RWPE1 (cell line): ENCODE measurements around the gene ZC3H18.
A peak's percentile ranks its signal among the peaks of the same experiment; 100 is the strongest.

ENCODE experiments used
- CTCF ChIA-PET: fragments of 350-600 bp; sonication (Branson Sonifier 250); formaldehyde crosslinking; extraction: SDS; loops from one replicate; lab custom pipeline; 2021; lab: Yijun Ruan, JAX
- POLR2A ChIA-PET: fragments of 400-600 bp; formaldehyde crosslinking; extraction: SDS; loops from one replicate; lab custom pipeline; 2020; ENCODE audit warnings: antibody characterized with exemption; ENCODE audit not compliant: low non-redundant PET; lab: Yijun Ruan, JAX
- DNase-seq: peaks from one replicate; pipeline ENCODE4 v3.0.0; 2012; ENCODE audit warnings: low spot score
- H3K27ac ChIP-seq: fragments of 450-650 bp; 2 replicates; pipeline ENCODE4 v1.5.1; 2017
- TF ChIP-seq, protein P1 (sequence below): fragments of 450-650 bp; conservative IDR thresholded peaks from 2 replicates; pipeline ENCODE4 v1.5.1; 2017; ENCODE audit warnings: low read depth, mild to moderate bottlenecking

The ZC3H18 gene

DNA sequence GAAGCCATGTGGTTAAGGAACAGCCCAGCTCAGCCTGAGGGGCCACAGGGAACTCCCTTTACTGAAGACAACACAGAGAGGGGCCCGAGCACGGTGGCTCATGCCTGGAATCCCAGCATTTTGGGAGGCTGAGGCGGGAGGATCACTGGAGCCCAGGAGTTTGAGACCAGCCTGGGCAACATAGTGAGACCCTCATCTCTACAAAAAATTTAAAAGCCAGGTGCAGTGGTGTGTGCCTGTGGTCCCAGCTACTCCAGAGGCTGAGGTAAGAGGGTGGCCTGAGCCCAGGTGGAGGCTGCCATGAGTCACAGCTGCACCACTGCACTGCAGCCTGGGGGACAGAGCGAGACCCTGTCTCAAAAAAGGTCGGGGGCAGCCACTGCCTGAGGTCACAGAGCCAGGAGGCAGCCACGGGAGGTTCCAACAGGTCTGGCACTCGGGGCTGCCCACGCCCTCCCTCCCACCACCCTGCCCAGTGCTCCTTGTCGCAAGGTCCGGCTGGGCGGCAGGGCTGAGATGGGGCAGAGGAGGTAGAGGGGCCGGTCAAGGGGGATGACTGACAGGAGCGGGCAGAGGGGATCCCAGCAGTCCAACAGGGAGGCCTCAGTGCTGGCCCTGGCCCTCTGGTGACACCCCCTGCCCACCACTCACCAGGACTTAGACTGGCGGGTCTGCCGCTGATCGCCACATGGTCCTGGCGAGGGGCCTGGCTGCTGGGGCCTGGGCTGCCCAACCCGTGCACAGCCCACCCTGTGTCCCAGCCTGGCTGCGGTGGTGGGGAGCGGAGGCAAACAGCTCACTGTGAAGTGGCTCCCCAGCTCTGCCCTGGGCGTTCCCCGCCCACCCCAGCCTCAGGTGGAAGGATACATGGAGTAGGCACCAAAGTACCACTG, 77.2 kb downstream of the ZC3H18 start:
- ChIA-PET CTCF (no interaction called here), POLR2A (no interaction called here)
- TF ChIP-seq, protein P1, sequence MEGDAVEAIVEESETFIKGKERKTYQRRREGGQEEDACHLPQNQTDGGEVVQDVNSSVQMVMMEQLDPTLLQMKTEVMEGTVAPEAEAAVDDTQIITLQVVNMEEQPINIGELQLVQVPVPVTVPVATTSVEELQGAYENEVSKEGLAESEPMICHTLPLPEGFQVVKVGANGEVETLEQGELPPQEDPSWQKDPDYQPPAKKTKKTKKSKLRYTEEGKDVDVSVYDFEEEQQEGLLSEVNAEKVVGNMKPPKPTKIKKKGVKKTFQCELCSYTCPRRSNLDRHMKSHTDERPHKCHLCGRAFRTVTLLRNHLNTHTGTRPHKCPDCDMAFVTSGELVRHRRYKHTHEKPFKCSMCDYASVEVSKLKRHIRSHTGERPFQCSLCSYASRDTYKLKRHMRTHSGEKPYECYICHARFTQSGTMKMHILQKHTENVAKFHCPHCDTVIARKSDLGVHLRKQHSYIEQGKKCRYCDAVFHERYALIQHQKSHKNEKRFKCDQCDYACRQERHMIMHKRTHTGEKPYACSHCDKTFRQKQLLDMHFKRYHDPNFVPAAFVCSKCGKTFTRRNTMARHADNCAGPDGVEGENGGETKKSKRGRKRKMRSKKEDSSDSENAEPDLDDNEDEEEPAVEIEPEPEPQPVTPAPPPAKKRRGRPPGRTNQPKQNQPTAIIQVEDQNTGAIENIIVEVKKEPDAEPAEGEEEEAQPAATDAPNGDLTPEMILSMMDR = no peak
- no peak overlapping the region for H3K27ac ChIP-seq
- DNase-seq = no peak

DNA sequence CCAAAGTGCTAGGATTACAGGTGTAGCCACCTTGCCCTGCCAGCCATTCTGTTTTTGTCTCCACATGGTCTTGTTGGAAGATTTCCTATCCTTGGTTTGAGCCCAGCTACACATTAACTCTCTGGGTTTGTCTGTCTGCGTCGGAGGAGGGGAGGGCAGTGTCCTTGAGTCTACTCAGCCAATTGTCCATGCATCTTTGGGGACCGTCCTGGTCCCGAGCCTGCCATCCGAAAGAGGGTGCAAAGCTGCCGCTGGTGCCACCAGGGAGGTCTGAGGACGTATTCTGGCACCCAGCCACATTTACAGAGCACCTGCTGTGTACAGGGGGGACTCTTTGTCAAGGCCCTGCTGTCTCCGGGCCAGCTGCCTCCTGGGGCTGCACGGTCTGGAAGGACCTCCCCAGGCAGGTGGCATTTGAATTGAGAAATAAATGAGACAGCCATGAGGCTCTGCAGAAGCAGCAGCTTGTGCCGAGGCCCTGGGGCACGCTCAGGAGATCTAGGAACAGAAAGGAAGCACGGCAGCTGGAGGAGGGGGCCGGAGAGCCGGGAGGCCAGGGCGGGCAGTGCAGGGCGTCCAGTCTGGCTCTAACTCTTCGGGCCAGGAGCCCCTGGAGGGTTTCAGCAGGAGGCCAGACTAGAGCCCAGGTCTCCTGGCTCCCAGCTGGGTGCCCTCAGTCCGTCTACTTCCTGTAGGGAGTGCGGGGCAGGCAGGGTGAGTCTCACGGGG, 79.2 kb downstream of the ZC3H18 start:
- peak overlapping the region; percentile 71 for H3K27ac ChIP-seq
- TF ChIP-seq, protein P1 = no peak
- ChIA-PET CTCF (interaction anchor here (0.6 to 1.1 kb wide), 4 partner anchors 9 to 891 kb away, joined by 3 to 6 read pairs (median 3); no protein-coding TSS in a partner anchor), POLR2A (no interaction called here)
- DNase-seq = no peak

DNA sequence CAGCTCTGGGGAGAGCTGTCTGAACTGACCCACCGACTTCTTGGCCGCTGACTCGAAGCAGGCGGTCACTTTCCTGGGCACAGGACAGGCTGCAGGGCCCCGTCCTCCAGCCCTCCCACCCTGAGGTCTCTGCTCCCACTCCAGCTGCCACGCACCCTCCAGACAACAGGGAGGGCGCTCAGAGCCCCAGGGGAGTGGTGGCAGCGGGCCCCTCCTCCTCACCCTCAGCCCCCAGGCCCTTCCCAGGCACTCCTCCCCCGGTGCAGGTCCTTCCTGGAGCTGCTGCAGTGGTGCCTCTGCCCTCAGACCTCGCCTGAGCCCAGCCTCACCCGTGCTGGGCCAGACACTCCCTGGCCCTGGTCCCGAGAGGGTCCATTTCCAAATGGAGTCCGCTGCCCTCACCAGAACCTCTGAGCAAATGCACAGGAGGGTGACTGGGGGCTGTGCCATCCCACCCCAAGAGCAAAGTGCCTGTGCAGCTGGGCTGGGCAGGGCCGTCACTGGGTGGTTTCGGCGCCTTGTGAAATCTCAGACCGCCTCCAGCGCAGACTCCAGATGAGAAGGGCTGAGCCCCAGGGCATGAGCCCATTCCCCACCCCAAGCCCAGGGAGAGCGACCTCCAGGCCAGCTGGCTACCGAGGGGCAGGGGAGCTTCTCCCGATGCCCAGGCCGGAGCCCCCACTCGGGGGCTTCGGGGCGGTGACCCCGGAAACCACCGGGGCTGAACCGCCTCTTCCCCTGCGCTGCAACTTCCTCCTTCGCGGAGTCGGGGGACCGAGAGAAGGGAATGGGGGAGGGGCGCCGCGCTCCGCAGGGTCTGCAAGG, 79.9 kb downstream of the ZC3H18 start:
- ChIA-PET POLR2A (no interaction called here), CTCF (interaction anchor here (0.6 to 1.1 kb wide), 3 partner anchors 17 to 722 kb away, joined by 3 to 6 read pairs (median 4); no protein-coding TSS in a partner anchor)
- DNase-seq = no peak
- H3K27ac ChIP-seq = peak overlapping the region; percentile 71
- TF ChIP-seq, protein P1 = no peak

DNA sequence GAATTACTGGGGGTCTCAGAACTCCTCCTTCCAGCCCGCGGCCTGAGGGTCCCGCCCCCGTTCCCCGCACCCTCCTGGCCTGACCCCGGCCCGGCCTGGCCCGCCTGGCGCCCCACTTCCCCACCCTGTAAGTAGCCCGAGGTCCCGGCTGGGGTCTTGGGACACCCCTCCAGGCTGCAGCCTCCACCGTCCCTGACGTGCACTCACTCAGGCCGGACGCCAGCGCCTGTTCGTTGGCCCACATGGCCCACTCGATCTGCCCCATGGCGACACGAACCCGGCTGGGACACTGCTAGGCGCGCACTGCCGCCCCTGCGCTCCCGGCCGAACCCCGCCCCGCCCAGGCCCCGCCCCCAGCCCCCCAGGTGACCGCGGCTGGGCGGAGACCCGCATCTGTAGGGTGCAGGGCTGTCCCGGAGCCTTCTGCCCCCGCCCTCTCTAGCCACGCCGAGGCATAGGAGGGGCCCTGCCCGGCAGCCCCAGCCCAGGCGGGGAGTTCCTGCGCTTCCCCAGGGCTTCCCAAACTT, 80.6 kb downstream of the ZC3H18 start, which contains the start of gene CYBA:
TSS of gene CYBA (minus strand) at position 305 of the 527 bp plus-strand sequence. CDS start at position 265, 40 bp downstream.
- TF ChIP-seq, protein P1 = no peak
- POLR2A ChIA-PET = interaction anchor here (0.6 kb wide), 1 partner anchor 12 kb away, joined by 3 read pairs; the partner anchor contains the start of gene MVD
- CTCF ChIA-PET = interaction anchor here (0.7 kb wide), 1 partner anchor 18 kb away, joined by 3 read pairs; no protein-coding TSS in a partner anchor
- H3K27ac ChIP-seq = peak within 1 kb of the TSS; percentile 71
- peak; percentile 68 for DNase-seq

DNA sequence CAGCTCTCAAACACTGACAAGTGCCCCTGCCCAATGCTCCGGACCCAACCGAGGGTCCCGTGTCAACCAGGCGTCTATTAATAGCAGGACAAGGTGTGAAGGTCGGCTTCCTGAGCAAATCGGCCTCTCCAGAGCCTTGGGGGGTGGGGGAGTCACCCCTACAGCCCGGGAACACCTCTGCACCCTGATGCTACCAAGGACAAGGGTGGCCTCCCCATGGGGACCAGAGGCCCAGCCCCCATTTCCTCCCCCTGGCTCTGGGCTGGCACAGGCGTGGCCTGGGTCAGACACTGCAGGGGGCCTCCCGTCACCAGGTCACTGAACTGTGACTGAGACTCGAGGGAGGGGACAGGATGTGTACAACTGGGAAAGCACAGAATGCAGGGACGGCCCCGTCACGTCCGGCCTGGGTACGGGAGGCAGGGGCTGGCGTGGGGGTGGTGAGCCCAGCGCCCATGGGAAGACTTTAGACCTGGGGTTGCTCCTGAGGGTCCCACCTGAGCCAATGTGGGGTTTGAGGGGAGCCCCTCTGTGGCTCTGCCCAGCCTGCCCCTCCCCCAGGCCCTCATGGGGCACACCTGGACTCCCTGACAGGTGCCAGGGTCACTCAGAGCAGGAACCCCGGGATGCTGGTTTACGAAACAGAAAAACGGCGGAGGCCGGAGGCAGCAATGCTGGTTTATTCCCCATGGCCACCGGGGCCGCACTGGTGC, 81.2 kb downstream of the ZC3H18 start:
- peak overlapping the region; percentile 71 for H3K27ac ChIP-seq
- CTCF ChIA-PET = no interaction called here
- POLR2A ChIA-PET = interaction anchor here (0.6 kb wide), 1 partner anchor 11 kb away, joined by 3 read pairs; the partner anchor contains the start of gene MVD
- no peak for DNase-seq
- TF ChIP-seq, protein P1 = no peak
